H1 (cell line): ENCODE data around the gene MLN. TPM values are rescaled to one million over a fixed set of nuclear protein-coding genes. Genes with fewer than 3 reads are reported as not detected.

Source experiments
- CHD1 ChIP-seq: IDR thresholded peaks from 2 replicates; pipeline ENCODE4 v1.6.1; 2012; ENCODE audit warnings: low read depth, low read length, improper control_type of control experiment
- CHD7 ChIP-seq: fragments of 300-600 bp; sonication (generic); IDR thresholded peaks from 2 replicates; pipeline ENCODE4 v1.7.1; 2012; ENCODE audit warnings: low read length, moderate library complexity, mild to moderate bottlenecking, inconsistent platforms; ENCODE audit not compliant: insufficient replicate concordance
- CREB1 ChIP-seq: IDR thresholded peaks from 2 replicates; pipeline ENCODE4 v1.6.1; 2012; ENCODE audit warnings: inconsistent platforms
- RAD21 ChIP-seq, 2 experiments: IDR thresholded peaks in 1 of 2; conservative IDR thresholded peaks in 1 of 2; 2 replicates each; pipeline ENCODE4 v1.6.1; 2011; ENCODE audit warnings: low read depth in 2 of 2, low read length in 2 of 2, improper control_type of control experiment in 1 of 2, inconsistent platforms in 1 of 2, mild to moderate bottlenecking in 1 of 2, moderate library complexity in 1 of 2
- SIRT6 ChIP-seq: IDR thresholded peaks from one replicate; pipeline ENCODE4 v1.7.1; 2012; ENCODE audit warnings: low read length, inconsistent platforms
- SIX5 ChIP-seq: IDR thresholded peaks from 2 replicates; pipeline ENCODE4 v1.6.1; 2011; ENCODE audit warnings: mild to moderate bottlenecking, low read depth, low read length
- polyA plus RNA-seq, 7 experiments: library from polyadenylated mRNA; depleted of rRNA in 3 of 7; stranded (reverse) in 5 of 7; unstranded in 2 of 7; fragments of >200 nt in 5 of 7; fragments of 200-250 nt in 2 of 7; gene quantifications; 1 replicate in 5 of 7; 2 replicates in 1 of 7; 4 replicates in 1 of 7; pipeline versions ENCODE4 v1.2.1 to v1.2.3, GENCODE V29; 2011 to 2013; ENCODE audit warnings: missing spikeins in 2 of 7, mixed read lengths in 2 of 7
- total RNA-seq: library from RNA; stranded (reverse); fragmentation: NEBNext Ultra II Directional; extraction: Animal tissue kit (Norgen Biotek cat#: 25700); gene quantifications from 2 replicates; pipeline ENCODE4 v1.2.1, GENCODE V29; 2021

MLN gene
- total and polyA plus RNA-seq, 2 of the 8 experiments (the other 6 are each of a cell fraction or from before 2014, with no cell fraction given): not detected

- TF ChIP-seq CHD7 (no peak), SIX5 (no peak), CREB1 (no peak), RAD21 (IDR thresholded peaks at IDR 0.05 in 1 of 2, conservative IDR thresholded peaks at IDR 0.05 in 1 of 2; ENCODE audit: low read depth in 2 of 2, low read length in 2 of 2) (no peak), SIRT6 (no peak), CHD1 (no peak)
- TF ChIP-seq, all 59 proteins: peak for 0
These were observed 41.1 kb downstream of the MLN start (continued) for GRCh38 chr6:33762713-33763112.
